HEK293 (cell line): ENCODE results near the gene LRP1B.

Experiments
- CTCF ChIA-PET: fragments of 350-600 bp; formaldehyde crosslinking; extraction: SDS; loops from one replicate; lab custom pipeline; 2021; ENCODE audit warnings: antibody characterized with exemption; lab: Yijun Ruan, JAX
- POLR2A ChIA-PET: fragments of 300-600 bp; formaldehyde crosslinking; extraction: SDS; loops from one replicate; lab custom pipeline; 2020; ENCODE audit warnings: antibody characterized with exemption, inconsistent platforms; lab: Yijun Ruan, JAX
- H3K27ac ChIP-seq: fragments of 200-500 bp; sonication (Bioruptor generic); 2 replicates; pipeline ENCODE4 v1.5.1; 2014; ENCODE audit warnings: low read depth, low read length, control low read depth, inconsistent platforms; ENCODE audit errors: extremely low read depth
- H3K36me3 ChIP-seq, 2 experiments: fragments of 200-500 bp in 1 of 2; sonication (Bioruptor generic) in 1 of 2; 1 replicate in 1 of 2; 2 replicates in 1 of 2; pipeline ENCODE4 v1.5.1; 2014 to 2017; ENCODE audit warnings: inconsistent platforms in 2 of 2, low read length in 2 of 2; ENCODE audit not compliant: control insufficient read depth in 2 of 2, insufficient read depth in 1 of 2
- H3K4me1 ChIP-seq: fragments of 200-500 bp; sonication (Bioruptor generic); 2 replicates; pipeline ENCODE4 v1.5.1; 2014; ENCODE audit warnings: mild to moderate bottlenecking, low read length, inconsistent platforms; ENCODE audit not compliant: control insufficient read depth, insufficient read depth
- H3K4me3 ChIP-seq: 2 replicates; pipeline ENCODE4 v1.5.1; 2011; ENCODE audit warnings: low read depth, mild to moderate bottlenecking, control low read depth, low read length, moderate library complexity
- H3K9me3 ChIP-seq: fragments of 200-500 bp; sonication (Bioruptor generic); 2 replicates; pipeline ENCODE4 v1.5.1; 2014; ENCODE audit warnings: low read depth, low read length, inconsistent platforms; ENCODE audit not compliant: control insufficient read depth, insufficient read depth
- BCL11A ChIP-seq: fragments of 450-650 bp; formaldehyde crosslinking; IDR thresholded peaks from 2 replicates; pipeline ENCODE4 v1.5.1; 2016; ENCODE audit warnings: low read depth, missing biosample characterization, missing genetic modification characterization
- BCL6B ChIP-seq: fragments of 450-650 bp; formaldehyde crosslinking; IDR thresholded peaks from 2 replicates; pipeline ENCODE4 v1.5.1; 2017; ENCODE audit warnings: missing biosample characterization, missing genetic modification characterization
- IKZF3 ChIP-seq: fragments of 450-650 bp; IDR thresholded peaks from 2 replicates; pipeline ENCODE4 v1.5.0; 2018; ENCODE audit warnings: missing biosample characterization, mild to moderate bottlenecking, missing genetic modification characterization, moderate library complexity
- MZF1 ChIP-seq: fragments of 450-650 bp; formaldehyde crosslinking; IDR thresholded peaks from 2 replicates; pipeline ENCODE4 v1.5.1; 2017; ENCODE audit warnings: missing biosample characterization, missing genetic modification characterization, borderline replicate concordance
- SCRT2 ChIP-seq: fragments of 450-650 bp; formaldehyde crosslinking; IDR thresholded peaks from 2 replicates; pipeline ENCODE4 v1.5.1; 2016; ENCODE audit warnings: missing biosample characterization, missing genetic modification characterization
- TSHZ1 ChIP-seq: fragments of 450-650 bp; formaldehyde crosslinking; IDR thresholded peaks from 2 replicates; pipeline ENCODE4 v1.5.1; 2016; ENCODE audit warnings: missing biosample characterization, missing genetic modification characterization, borderline replicate concordance
- WT1 ChIP-seq: fragments of 450-650 bp; formaldehyde crosslinking; IDR thresholded peaks from 2 replicates; pipeline ENCODE4 v1.5.1; 2016; ENCODE audit warnings: missing biosample characterization, missing genetic modification characterization
- ZBTB17 ChIP-seq: fragments of 450-650 bp; formaldehyde crosslinking; IDR thresholded peaks from 2 replicates; pipeline ENCODE4 v1.5.1; 2016; ENCODE audit warnings: missing biosample characterization, missing genetic modification characterization
- ZBTB21 ChIP-seq: fragments of 450-650 bp; formaldehyde crosslinking; IDR thresholded peaks from 2 replicates; pipeline ENCODE4 v1.5.1; 2017; ENCODE audit warnings: missing biosample characterization, missing genetic modification characterization
- ZNF138 ChIP-seq: fragments of 450-650 bp; formaldehyde crosslinking; IDR thresholded peaks from 2 replicates; pipeline ENCODE4 v1.5.1; 2016; ENCODE audit warnings: missing biosample characterization, missing genetic modification characterization, borderline replicate concordance
- ZNF140 ChIP-seq: fragments of 450-650 bp; formaldehyde crosslinking; IDR thresholded peaks from 2 replicates; pipeline ENCODE4 v1.5.1; 2016; ENCODE audit warnings: missing biosample characterization, missing genetic modification characterization
- ZNF148 ChIP-seq: fragments of 450-650 bp; formaldehyde crosslinking; IDR thresholded peaks from 2 replicates; pipeline ENCODE4 v1.5.0; 2017; ENCODE audit warnings: missing biosample characterization, missing genetic modification characterization, borderline replicate concordance
- ZNF184 ChIP-seq: fragments of 450-650 bp; IDR thresholded peaks from 2 replicates; pipeline ENCODE4 v1.5.1; 2018; ENCODE audit warnings: missing biosample characterization, mild to moderate bottlenecking, missing genetic modification characterization
- ZNF211 ChIP-seq: fragments of 450-650 bp; formaldehyde crosslinking; IDR thresholded peaks from 2 replicates; pipeline ENCODE4 v1.5.1; 2016; ENCODE audit warnings: low read depth, missing biosample characterization, missing genetic modification characterization
- ZNF223 ChIP-seq: fragments of 450-650 bp; formaldehyde crosslinking; IDR thresholded peaks from 2 replicates; pipeline ENCODE4 v1.5.1; 2016; ENCODE audit warnings: missing biosample characterization, missing genetic modification characterization
- ZNF274 ChIP-seq, 2 experiments: fragments of 200-500 bp in 1 of 2; fragments of 450-650 bp in 1 of 2; sonication (Bioruptor generic) in 1 of 2; formaldehyde crosslinking in 1 of 2; IDR thresholded peaks; 2 replicates each; pipeline versions ENCODE4 v1.5.1 to v1.6.1; 2014 to 2016; ENCODE audit warnings: borderline replicate concordance in 1 of 2, inconsistent platforms in 1 of 2, low read length in 1 of 2, missing biosample characterization in 1 of 2, missing genetic modification characterization in 1 of 2
- ZNF354C ChIP-seq: fragments of 450-650 bp; formaldehyde crosslinking; IDR thresholded peaks from 2 replicates; pipeline ENCODE4 v1.5.1; 2016; ENCODE audit warnings: missing biosample characterization, missing genetic modification characterization, low read depth, borderline replicate concordance
- ZNF394 ChIP-seq: fragments of 450-650 bp; formaldehyde crosslinking; IDR thresholded peaks from 2 replicates; pipeline ENCODE4 v1.5.1; 2016; ENCODE audit warnings: missing biosample characterization, missing genetic modification characterization, mild to moderate bottlenecking, moderate library complexity, borderline replicate concordance
- ZNF433 ChIP-seq: fragments of 450-650 bp; formaldehyde crosslinking; IDR thresholded peaks from 2 replicates; pipeline ENCODE4 v1.5.1; 2016; ENCODE audit warnings: missing biosample characterization, missing genetic modification characterization, low read depth
- ZNF518A ChIP-seq: fragments of 450-650 bp; formaldehyde crosslinking; conservative IDR thresholded peaks from 2 replicates; pipeline ENCODE4 v1.5.1; 2016; ENCODE audit warnings: low read depth, missing biosample characterization, missing genetic modification characterization
- ZNF626 ChIP-seq: fragments of 450-650 bp; sonication (Bioruptor Pico); formaldehyde crosslinking; IDR thresholded peaks from 2 replicates; pipeline ENCODE4 v1.5.1; 2018; ENCODE audit warnings: missing biosample characterization, missing genetic modification characterization, inconsistent platforms
- ZNF791 ChIP-seq: fragments of 450-650 bp; formaldehyde crosslinking; IDR thresholded peaks from 2 replicates; pipeline ENCODE4 v1.5.1; 2016; ENCODE audit warnings: missing biosample characterization, missing genetic modification characterization
- ZNF837 ChIP-seq: fragments of 450-650 bp; formaldehyde crosslinking; IDR thresholded peaks from 2 replicates; pipeline ENCODE4 v1.5.1; 2016; ENCODE audit warnings: missing biosample characterization, missing genetic modification characterization
- ZNF843 ChIP-seq: fragments of 450-650 bp; formaldehyde crosslinking; IDR thresholded peaks from 2 replicates; pipeline ENCODE4 v1.5.1; 2016; ENCODE audit warnings: missing biosample characterization, missing genetic modification characterization

The LRP1B gene

GRCh38 chr2:142041105-142041504, 89.7 kb downstream of the LRP1B start:
- CTCF ChIA-PET = no interaction called here
- Histone ChIP-seq H3K9me3 (no peaks in the 10 kb centered on the region), H3K36me3 (no peaks in the 10 kb centered on the region), H3K4me3 (no peak overlapping the region), H3K27ac (no peak overlapping the region), H3K4me1 (peaks cover 6% of the 10 kb centered on the region; the same call in 1 of the 2 replicates)
- no peak for TF ChIP-seq ZNF433 (tag by site-specific recombination)
- TF ChIP-seq ZBTB21 (tag by site-specific recombination) = no peak
- TF ChIP-seq WT1 (tag by site-specific recombination) = no peak
- TF ChIP-seq ZNF354C (tag by site-specific recombination) = no peak
- no peak for TF ChIP-seq TSHZ1 (tag by site-specific recombination)
- no peak for TF ChIP-seq ZNF626 (tag by site-specific recombination)
- TF ChIP-seq ZNF223 = no peak
- no peak for TF ChIP-seq ZNF837 (tag by site-specific recombination)
- TF ChIP-seq SCRT2 (tag by site-specific recombination) = no peak
- TF ChIP-seq ZNF211 (tag by site-specific recombination) = no peak
- no peak for TF ChIP-seq MZF1
- no peak for TF ChIP-seq BCL6B (tag by site-specific recombination)
- TF ChIP-seq ZNF394 = no peak
- no peak for TF ChIP-seq ZNF140 (tag by site-specific recombination)
- no peak for TF ChIP-seq BCL11A
- TF ChIP-seq ZNF791 (tag by site-specific recombination) = no peak
- TF ChIP-seq ZNF148 = no peak
- POLR2A ChIA-PET = no interaction called here

GRCh38 chr2:142040556-142040955, 90.3 kb downstream of the LRP1B start:
- Histone ChIP-seq H3K4me3 (no peak overlapping the region), H3K36me3 (no peaks in the 10 kb centered on the region), H3K9me3 (no peaks in the 10 kb centered on the region), H3K4me1 (peaks cover 6% of the 10 kb centered on the region; the same call in 1 of the 2 replicates), H3K27ac (no peak overlapping the region)
- CTCF ChIA-PET = interaction anchor here (0.6 kb wide), 1 partner anchor 10 kb away, joined by 6 read pairs; no protein-coding TSS in a partner anchor
- POLR2A ChIA-PET = no interaction called here
- TF ChIP-seq ZBTB17 (tag by site-specific recombination) = no peak
- TF ChIP-seq ZNF223 = no peak
- TF ChIP-seq ZNF138 = no peak
- TF ChIP-seq ZNF274 (IDR thresholded peaks at IDR 0.05; ENCODE audit: low read length) = no peak
- TF ChIP-seq ZNF274 (tag by site-specific recombination; IDR thresholded peaks at IDR 0.05; ENCODE audit: borderline replicate concordance) = no peak
- no peak for TF ChIP-seq ZNF518A
- no peak for TF ChIP-seq IKZF3 (tag by site-specific recombination)
- no peak for TF ChIP-seq ZNF184 (tag by site-specific recombination)
- no peak for TF ChIP-seq ZNF843
